GM21360 (cell line): ENCODE results near the gene OR3A3.
"Not testable (repeated sequence)": the region's sequence is repeated elsewhere in the genome, so short reads cannot be mapped to it uniquely, and the experiment has no call there.

Source experiments
- ATAC-seq: cut with Tn5 transposase; IDR thresholded peaks from one replicate; pipeline ENCODE4 v1.9.1; 2021; ENCODE audit warnings: mild to moderate bottlenecking, moderate library complexity; ENCODE audit not compliant: unreplicated experiment

Gene OR3A3

GRCh38 chr17:3411070-3411469 lies at the start of gene OR3A3:
OR3A3 (plus strand) TSS chr17:3411370.
- no peak for ATAC-seq

- not testable (repeated sequence) for ATAC-seq
Measured at GRCh38 chr17:3371167-3371566, 40.0 kb upstream of the OR3A3 start.

GRCh38 chr17:3378321-3378720 lies 32.8 kb upstream of the OR3A3 start:
- no peak for ATAC-seq

GRCh38 chr17:3381957-3382356 lies 29.2 kb upstream of the OR3A3 start:
- ATAC-seq = no peak

- ATAC-seq = no peak
Measured at GRCh38 chr17:3385869-3386816, 25.0 kb upstream of the OR3A3 start, which contains the start of gene OR3A2. OR3A2 (minus strand) TSS chr17:3386308.

- no peak for ATAC-seq
Measured at GRCh38 chr17:3389791-3390190, 21.4 kb upstream of the OR3A3 start.

- ATAC-seq = not testable (repeated sequence)
Measured at GRCh38 chr17:3397801-3398200, 13.4 kb upstream of the OR3A3 start.

GRCh38 chr17:3398310-3398709 lies 12.9 kb upstream of the OR3A3 start, which contains the start of gene OR1E1:
OR1E1 (minus strand) TSS chr17:3398410; CDS start chr17:3398410, 0 bp downstream.
- no peak for ATAC-seq

GRCh38 chr17:3400055-3400454 lies 11.1 kb upstream of the OR3A3 start:
- ATAC-seq = no peak

GRCh38 chr17:3401786-3402185 lies 9.4 kb upstream of the OR3A3 start:
- no peak for ATAC-seq

GRCh38 chr17:3403856-3404255 lies 7.3 kb upstream of the OR3A3 start:
- not testable (repeated sequence) for ATAC-seq

- not testable (repeated sequence) for ATAC-seq
Measured at GRCh38 chr17:3412216-3412615, 1.0 kb downstream of the OR3A3 start.

- no peak for ATAC-seq
Measured at GRCh38 chr17:3415610-3416009, 4.4 kb downstream of the OR3A3 start.

- ATAC-seq = no peak
Measured at GRCh38 chr17:3418222-3418621, 7.1 kb downstream of the OR3A3 start.

GRCh38 chr17:3433215-3433614 lies 22.0 kb downstream of the OR3A3 start:
- not testable (repeated sequence) for ATAC-seq

GRCh38 chr17:3433741-3434140 lies 22.6 kb downstream of the OR3A3 start, which contains the start of gene OR1E2:
OR1E2 (minus strand) TSS chr17:3433841; CDS start chr17:3433841, 0 bp downstream.
- no peak for ATAC-seq

- ATAC-seq = no peak
Measured at GRCh38 chr17:3438368-3438767, 27.2 kb downstream of the OR3A3 start.

- no peak for ATAC-seq
Measured at GRCh38 chr17:3440451-3440850, 29.3 kb downstream of the OR3A3 start.

- ATAC-seq = no peak
Measured at GRCh38 chr17:3447625-3448024, 36.5 kb downstream of the OR3A3 start.

- ATAC-seq = no peak
Measured at GRCh38 chr17:3448059-3448665, 37.0 kb downstream of the OR3A3 start.

- ATAC-seq = not testable (repeated sequence)
Measured at GRCh38 chr17:3466355-3466754, 55.2 kb downstream of the OR3A3 start.

GRCh38 chr17:3469529-3469928 lies 58.4 kb downstream of the OR3A3 start:
- ATAC-seq = no peak
